IMR-90 (cell line): Measurements from ENCODE around the gene ACAT2. TPM values are rescaled to one million over a fixed set of nuclear protein-coding genes. Genes with fewer than 3 reads are reported as not detected.

Experiments
- ATAC-seq: fragments of 200-7000 bp; cut with Tn5 transposase; 2 replicates; pipeline ENCODE4 v1.9.1; 2020; ENCODE audit warnings: low read depth, mild to moderate bottlenecking, moderate library complexity
- BruUV-seq: library from RNA; stranded (reverse); fragments of 400-500 nt; replicated peaks from 2 replicates; lab custom pipeline; 2021; lab: Mats Ljungman, UMichigan
- CTCF ChIA-PET: fragments of 300-600 bp; formaldehyde crosslinking; extraction: SDS; loops from one replicate; lab custom pipeline; 2021; ENCODE audit warnings: antibody characterized with exemption; lab: Yijun Ruan, JAX
- POLR2A ChIA-PET: fragments of 300-600 bp; sonication (Branson Sonifier 250); formaldehyde crosslinking; loops from one replicate; lab custom pipeline; 2022; ENCODE audit warnings: antibody characterized with exemption; ENCODE audit not compliant: unreplicated experiment; lab: Charles Lee
- DNase-seq: peaks from one replicate; pipeline ENCODE4 v3.0.0; 2013
- H2AFZ ChIP-seq: replicated peaks from 2 replicates; pipeline ENCODE3; 2013; ENCODE audit warnings: low read length, mild to moderate bottlenecking; ENCODE audit not compliant: poor library complexity
- H2AK5ac ChIP-seq: 2 replicates; pipeline ENCODE4 v1.6.1; 2013; ENCODE audit warnings: low read depth, low read length, inconsistent platforms
- H2AK9ac ChIP-seq: replicated peaks from 2 replicates; pipeline ENCODE3; 2013; ENCODE audit warnings: mild to moderate bottlenecking, low read depth, low read length, moderate library complexity; ENCODE audit not compliant: poor library complexity
- H2BK120ac ChIP-seq: 2 replicates; pipeline ENCODE4 v1.6.1; 2013; ENCODE audit warnings: low read depth, low read length, inconsistent platforms
- H2BK15ac ChIP-seq: 3 replicates; pipeline ENCODE4 v1.6.1; 2013; ENCODE audit warnings: low read depth, low read length, inconsistent platforms
- H2BK20ac ChIP-seq: 2 replicates; pipeline ENCODE4 v1.6.1; 2013; ENCODE audit warnings: low read depth, mild to moderate bottlenecking, inconsistent platforms, low read length, moderate library complexity
- H2BK5ac ChIP-seq: 2 replicates; pipeline ENCODE4 v1.6.1; 2013; ENCODE audit warnings: mild to moderate bottlenecking, low read depth, low read length, inconsistent platforms; ENCODE audit not compliant: poor library complexity, severe bottlenecking
- H3K14ac ChIP-seq: replicated peaks from 2 replicates; pipeline ENCODE4 v1.6.1; 2013; ENCODE audit warnings: low read depth, low read length, inconsistent platforms
- H3K18ac ChIP-seq: 2 replicates; pipeline ENCODE4 v1.6.1; 2013; ENCODE audit warnings: low read depth, low read length, control low read depth
- H3K23ac ChIP-seq: 2 replicates; pipeline ENCODE4 v1.6.1; 2013; ENCODE audit warnings: low read depth, low read length, inconsistent platforms
- H3K27ac ChIP-seq: 2 replicates; pipeline ENCODE4 v1.5.1; 2013; ENCODE audit warnings: mild to moderate bottlenecking, control low read depth, low read length; ENCODE audit not compliant: insufficient read depth
- H3K27me3 ChIP-seq: 2 replicates; pipeline ENCODE4 v1.6.1; 2013; ENCODE audit warnings: low read length; ENCODE audit not compliant: control insufficient read depth, insufficient read depth
- H3K36me3 ChIP-seq: 2 replicates; pipeline ENCODE4 v1.6.1; 2013; ENCODE audit warnings: low read length, mixed read lengths; ENCODE audit not compliant: control insufficient read depth, insufficient read depth
- H3K4ac ChIP-seq: 2 replicates; pipeline ENCODE4 v1.6.1; 2013; ENCODE audit warnings: low read depth, low read length, inconsistent platforms
- H3K4me1 ChIP-seq: 2 replicates; pipeline ENCODE4 v1.6.1; 2013; ENCODE audit warnings: low read length, mixed read lengths; ENCODE audit not compliant: control insufficient read depth, insufficient read depth
- H3K4me2 ChIP-seq: 2 replicates; pipeline ENCODE4 v1.6.1; 2013; ENCODE audit warnings: low read depth, mild to moderate bottlenecking, control low read depth, low read length, moderate library complexity
- H3K4me3 ChIP-seq: 2 replicates; pipeline ENCODE4 v1.5.1; 2013; ENCODE audit warnings: low read depth, mild to moderate bottlenecking, control low read depth, low read length, moderate library complexity; ENCODE audit not compliant: insufficient read depth
- H3K56ac ChIP-seq: 2 replicates; pipeline ENCODE4 v1.6.1; 2013; ENCODE audit warnings: low read length, inconsistent platforms; ENCODE audit not compliant: insufficient read depth; ENCODE audit errors: extremely low read depth
- H3K79me1 ChIP-seq, 2 experiments: 2 replicates each; pipeline ENCODE4 v1.6.1; 2013; ENCODE audit warnings: low read length in 2 of 2, inconsistent platforms in 1 of 2, low read depth in 1 of 2
- H3K9ac ChIP-seq: 2 replicates; pipeline ENCODE4 v1.6.1; 2013; ENCODE audit warnings: low read depth, low read length, control low read depth
- H3K9me1 ChIP-seq: 2 replicates; pipeline ENCODE4 v1.6.1; 2013; ENCODE audit warnings: low read length, inconsistent platforms; ENCODE audit not compliant: insufficient read depth
- H3K9me3 ChIP-seq: 2 replicates; pipeline ENCODE4 v1.6.1; 2013; ENCODE audit warnings: low read length; ENCODE audit not compliant: control insufficient read depth, insufficient read depth
- H4K20me1 ChIP-seq: 2 replicates; pipeline ENCODE4 v1.6.1; 2013; ENCODE audit warnings: low read length, inconsistent platforms; ENCODE audit not compliant: insufficient read depth
- H4K5ac ChIP-seq: 2 replicates; pipeline ENCODE4 v1.6.1; 2013; ENCODE audit warnings: mild to moderate bottlenecking, low read depth, low read length, control low read depth
- H4K8ac ChIP-seq, 2 experiments: 2 replicates each; pipeline ENCODE4 v1.6.1; 2013; ENCODE audit warnings: low read depth in 2 of 2, low read length in 2 of 2, control low read depth in 1 of 2, inconsistent platforms in 1 of 2
- H4K91ac ChIP-seq: 2 replicates; pipeline ENCODE4 v1.6.1; 2013; ENCODE audit warnings: low read depth, low read length, inconsistent platforms; ENCODE audit not compliant: insufficient read depth
- CEBPB ChIP-seq: IDR thresholded peaks from 2 replicates; pipeline ENCODE4 v1.6.1; 2012; ENCODE audit warnings: low read depth, low read length, improper control_type of control experiment
- CHD1 ChIP-seq: IDR thresholded peaks from 2 replicates; pipeline ENCODE4 v1.6.1; 2012; ENCODE audit warnings: low read depth, low read length, improper control_type of control experiment
- ELK1 ChIP-seq: fragments of 150-350 bp; IDR thresholded peaks from 2 replicates; pipeline ENCODE4 v1.6.1; 2016; ENCODE audit warnings: low read depth, mild to moderate bottlenecking, low read length, moderate library complexity, borderline replicate concordance
- MAFK ChIP-seq: IDR thresholded peaks from 2 replicates; pipeline ENCODE4 v1.6.1; 2012; ENCODE audit warnings: low read depth, low read length, improper control_type of control experiment
- MAZ ChIP-seq: IDR thresholded peaks from 2 replicates; pipeline ENCODE4 v1.6.1; 2012; ENCODE audit warnings: low read depth, mild to moderate bottlenecking, low read length, improper control_type of control experiment, moderate library complexity, borderline replicate concordance
- MXI1 ChIP-seq: IDR thresholded peaks from 2 replicates; pipeline ENCODE4 v1.6.1; 2012; ENCODE audit warnings: low read depth, mild to moderate bottlenecking, low read length, moderate library complexity, borderline replicate concordance
- POLR2A ChIP-seq: IDR thresholded peaks from 2 replicates; pipeline ENCODE4 v1.6.1; 2012; ENCODE audit warnings: mild to moderate bottlenecking, low read depth, low read length
- RAD21 ChIP-seq: IDR thresholded peaks from 2 replicates; pipeline ENCODE4 v1.6.1; 2012; ENCODE audit warnings: low read length, improper control_type of control experiment
- RCOR1 ChIP-seq: IDR thresholded peaks from 2 replicates; pipeline ENCODE4 v1.6.1; 2012; ENCODE audit warnings: mild to moderate bottlenecking, low read length, improper control_type of control experiment; ENCODE audit not compliant: insufficient replicate concordance
- RFX5 ChIP-seq: IDR thresholded peaks from 2 replicates; pipeline ENCODE4 v1.8.0; 2012; ENCODE audit warnings: low read depth, mild to moderate bottlenecking, low read length, moderate library complexity
- WGBS, 2 experiments: methylation state at CpG; one replicate each; pipeline versions ENCODE4 v1.1.5 to v1.1.7; 2013; ENCODE audit warnings: missing lambda C conversion rate in 2 of 2; ENCODE audit not compliant: insufficient read length in 1 of 2; ENCODE audit errors: extremely low coverage in 2 of 2; 5-methylcytosine and 5-hydroxymethylcytosine counted together
- dilution Hi-C: fragments of 300-500 bp; cut with HindIII; formaldehyde crosslinking; loops from one replicate; pipeline ENCODE4 v1.14.3; 2018; ENCODE audit warnings: low sequenced_read_pairs; ENCODE audit not compliant: unreplicated experiment
- in situ Hi-C: fragments of 300-500 bp; cut with MboI; formaldehyde crosslinking; loops from 3 replicates; pipeline ENCODE4 v1.14.3; 2019; ENCODE audit warnings: low sequenced_read_pairs, inconsistent platforms, mixed read lengths
- intact Hi-C: fragments of 100-400 bp; cut with micrococcal nuclease; formaldehyde crosslinking; loops from 2 replicates; pipeline ENCODE4 v1.10.0; 2022
- polyA plus RNA-seq, 3 experiments: library from polyadenylated mRNA; depleted of rRNA; stranded (reverse); fragments of >200 nt; gene quantifications; 2 replicates each; pipeline ENCODE4 v1.2.3, GENCODE V29; 2012; ENCODE audit warnings: low replicate concordance in 1 of 3
- total RNA-seq: library from RNA; depleted of rRNA; stranded (reverse); fragments of >200 nt; gene quantifications from 2 replicates; pipeline ENCODE4 v1.2.3, GENCODE V29; 2012

The ACAT2 gene
- total and polyA plus RNA-seq, 2 of the 4 experiments (the other 2 are of a cell fraction), result 30.5 to 45.2 TPM

GRCh38 chr6:159819098-159819497 lies 57.3 kb downstream of the ACAT2 start:
- ChIA-PET POLR2A (no interaction called here), CTCF (no interaction called here)
- Histone ChIP-seq H2BK15ac (no peak overlapping the region), H4K91ac (no peak overlapping the region), H4K5ac (no peak overlapping the region), H3K14ac (no peak overlapping the region), H4K20me1 (no peaks in the 10 kb centered on the region), H2AK5ac (no peak overlapping the region), H3K4me1 (peaks cover 2% of the 10 kb centered on the region; the same call in 1 of the 2 replicates), H3K9ac (no peak overlapping the region), H3K36me3 (no peaks in the 10 kb centered on the region), H3K23ac (no peak overlapping the region), H3K56ac (no peak overlapping the region), H2BK120ac (no peak overlapping the region), H4K8ac (no peak overlapping the region), H3K4me2 (no peak overlapping the region), H2AK9ac (no peak overlapping the region), H2AFZ (no peak overlapping the region), H3K4ac (no peak overlapping the region), H3K27me3 (peaks cover 32% of the 10 kb centered on the region), H3K4me3 (no peak overlapping the region), H2BK5ac (no peak overlapping the region), H3K27ac (no peak overlapping the region), H3K79me1 (no peaks in the 10 kb centered on the region), H3K9me1 (no peaks in the 10 kb centered on the region; the same call in 1 of the 2 replicates), H3K18ac (no peak overlapping the region), H3K9me3 (peaks cover 2% of the 10 kb centered on the region; the same call in 1 of the 2 replicates), H2BK20ac (no peak overlapping the region)
- in situ Hi-C loops (loop anchor here (25.0 kb wide), 1 partner anchor 632 kb away; no protein-coding TSS in a partner anchor), dilution Hi-C loops (no loop called here), intact Hi-C loops (no loop called here)
- WGBS, 2 experiments, result 88% methylated on average over 8 of the region's 16 CpGs; no CpG with 5 or more reads in 1 of the 2 experiments
- BruUV-seq, result no TSS peak
- ATAC-seq (no peak), DNase-seq (no peak)
- TF ChIP-seq POLR2A (no peak), ELK1 (no peak), MAFK (no peak), CHD1 (no peak), MAZ (no peak), MXI1 (no peak), RFX5 (no peak), RAD21 (no peak), CEBPB (no peak), RCOR1 (no peak)
